ENCODE data around the gene TPSD1. TPM values are rescaled to one million over a fixed set of nuclear protein-coding genes. Genes with fewer than 3 reads are reported as not detected.

TPSD1 gene
- polyA plus RNA-seq, 1 experiment = not detected

DNA sequence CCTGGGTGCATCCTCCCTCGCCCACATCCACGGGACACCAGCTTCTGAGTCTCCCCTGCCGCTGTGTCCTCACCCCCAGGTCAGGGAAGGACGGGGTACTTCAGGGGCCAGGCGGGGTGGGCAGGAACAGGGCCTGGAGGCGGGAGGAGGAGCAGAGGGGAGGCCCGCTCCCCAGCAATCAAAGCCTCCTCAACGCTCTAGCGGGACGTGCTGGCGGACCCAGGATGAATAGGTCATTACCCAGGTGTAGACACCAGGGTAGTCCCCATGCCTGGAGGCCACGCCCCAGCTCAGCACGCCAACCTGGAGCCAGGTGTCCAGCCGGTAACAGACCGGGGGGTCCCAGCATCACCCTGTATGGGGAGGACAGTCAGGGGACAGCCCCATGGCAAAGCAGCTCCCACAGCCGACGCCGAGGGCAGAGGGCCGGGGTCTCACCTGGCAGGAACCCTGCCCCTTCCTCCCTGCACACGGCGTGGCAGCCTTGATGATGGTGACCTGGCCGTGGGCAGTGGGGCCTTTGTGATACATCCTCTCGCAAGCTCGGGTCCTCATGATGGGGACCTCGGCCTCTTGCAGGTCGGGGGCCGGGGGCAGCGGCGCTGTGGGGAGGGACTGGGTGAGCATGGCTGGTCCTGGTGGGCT, 24.2 kb downstream of the TPSD1 start:
- Histone ChIP-seq H3K36me3 (ENCODE audit: control insufficient read depth, insufficient read depth, low read length) (no peaks in the 10 kb centered on the region), H3K27me3 (ENCODE audit: control insufficient read depth, insufficient read depth, low read length) (peaks cover 3% of the 10 kb centered on the region), H3K4me3 (ENCODE audit: low read depth, low read length) (no peak overlapping the region)
- CTCF ChIA-PET = interaction anchor here (1.0 kb wide), 1 partner anchor 20 kb away, joined by 3 read pairs; no protein-coding TSS in a partner anchor
- POLR2A ChIA-PET = no interaction called here
- TF ChIP-seq, protein P1, sequence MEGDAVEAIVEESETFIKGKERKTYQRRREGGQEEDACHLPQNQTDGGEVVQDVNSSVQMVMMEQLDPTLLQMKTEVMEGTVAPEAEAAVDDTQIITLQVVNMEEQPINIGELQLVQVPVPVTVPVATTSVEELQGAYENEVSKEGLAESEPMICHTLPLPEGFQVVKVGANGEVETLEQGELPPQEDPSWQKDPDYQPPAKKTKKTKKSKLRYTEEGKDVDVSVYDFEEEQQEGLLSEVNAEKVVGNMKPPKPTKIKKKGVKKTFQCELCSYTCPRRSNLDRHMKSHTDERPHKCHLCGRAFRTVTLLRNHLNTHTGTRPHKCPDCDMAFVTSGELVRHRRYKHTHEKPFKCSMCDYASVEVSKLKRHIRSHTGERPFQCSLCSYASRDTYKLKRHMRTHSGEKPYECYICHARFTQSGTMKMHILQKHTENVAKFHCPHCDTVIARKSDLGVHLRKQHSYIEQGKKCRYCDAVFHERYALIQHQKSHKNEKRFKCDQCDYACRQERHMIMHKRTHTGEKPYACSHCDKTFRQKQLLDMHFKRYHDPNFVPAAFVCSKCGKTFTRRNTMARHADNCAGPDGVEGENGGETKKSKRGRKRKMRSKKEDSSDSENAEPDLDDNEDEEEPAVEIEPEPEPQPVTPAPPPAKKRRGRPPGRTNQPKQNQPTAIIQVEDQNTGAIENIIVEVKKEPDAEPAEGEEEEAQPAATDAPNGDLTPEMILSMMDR (IDR thresholded peaks at IDR 0.05; ENCODE audit: insufficient read depth, low read depth, low read length) = no peak
- no peak for DNase-seq (ENCODE audit: low read depth)

GRCh38 chr16:1280783-1281182, 24.9 kb downstream of the TPSD1 start:
- POLR2A ChIA-PET = no interaction called here

GRCh38 chr16:1281517-1281916, 25.6 kb downstream of the TPSD1 start:
- Histone ChIP-seq H3K27me3 (ENCODE audit: control insufficient read depth, insufficient read depth, low read length) (peaks cover 3% of the 10 kb centered on the region), H3K36me3 (ENCODE audit: control insufficient read depth, insufficient read depth, low read length) (no peaks in the 10 kb centered on the region), H3K4me3 (ENCODE audit: low read depth, low read length) (no peak overlapping the region)
- no peak for DNase-seq (ENCODE audit: low read depth)
- POLR2A ChIA-PET = no interaction called here
- TF ChIP-seq, protein P1 (IDR thresholded peaks at IDR 0.05; ENCODE audit: insufficient read depth, low read depth, low read length) = no peak
- CTCF ChIA-PET = no interaction called here

More at GRCh38 chr16:1280783-1281182, 24.9 kb downstream of the TPSD1 start:
- H3K27me3 ChIP-seq (ENCODE audit: control insufficient read depth, insufficient read depth, low read length) = peaks cover 3% of the 10 kb centered on the region
- TF ChIP-seq, protein P1 (IDR thresholded peaks at IDR 0.05; ENCODE audit: insufficient read depth, low read depth, low read length) = no peak
- H3K36me3 ChIP-seq (ENCODE audit: control insufficient read depth, insufficient read depth, low read length) = no peaks in the 10 kb centered on the region
- no peak for DNase-seq (ENCODE audit: low read depth)
- H3K4me3 ChIP-seq (ENCODE audit: low read depth, low read length) = no peak overlapping the region
- CTCF ChIA-PET = interaction anchor here (1.0 kb wide), 1 partner anchor 19 kb away, joined by 3 read pairs; no protein-coding TSS in a partner anchor

GRCh38 chr16:1282324-1282973, 26.6 kb downstream of the TPSD1 start:
- TF ChIP-seq, protein P1 (IDR thresholded peaks at IDR 0.05; ENCODE audit: insufficient read depth, low read depth, low read length) = no peak
- CTCF ChIA-PET = no interaction called here
- no peak overlapping the region for H3K4me3 ChIP-seq (ENCODE audit: low read depth, low read length)
- DNase-seq (ENCODE audit: low read depth) = no peak
- H3K36me3 ChIP-seq (ENCODE audit: control insufficient read depth, insufficient read depth, low read length) = no peaks in the 10 kb centered on the region
- peaks cover 3% of the 10 kb centered on the region for H3K27me3 ChIP-seq (ENCODE audit: control insufficient read depth, insufficient read depth, low read length)
- POLR2A ChIA-PET = no interaction called here

DNA sequence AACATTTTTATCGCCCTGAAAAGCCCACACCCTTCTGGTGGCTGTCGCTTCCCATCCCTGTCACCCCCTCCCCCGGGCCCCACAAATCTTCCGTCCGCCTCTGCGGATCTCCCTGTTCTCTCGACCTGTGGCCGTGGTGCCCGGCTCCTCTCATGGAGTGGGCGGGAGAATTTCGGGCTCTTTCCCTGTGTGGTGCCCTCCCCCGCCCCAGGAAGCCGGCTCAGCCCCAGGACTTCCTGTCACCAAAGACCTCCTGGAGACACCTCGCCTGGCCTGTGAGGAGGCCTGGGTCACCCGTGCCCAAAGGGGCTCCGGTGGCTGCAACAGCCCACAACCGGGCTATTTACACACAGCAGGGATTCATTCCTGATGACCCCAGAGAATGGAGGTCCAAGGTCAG, 27.4 kb downstream of the TPSD1 start:
- Histone ChIP-seq H3K4me3 (ENCODE audit: low read depth, low read length) (no peak overlapping the region), H3K36me3 (ENCODE audit: control insufficient read depth, insufficient read depth, low read length) (no peaks in the 10 kb centered on the region), H3K27me3 (ENCODE audit: control insufficient read depth, insufficient read depth, low read length) (peaks cover 8% of the 10 kb centered on the region)
- POLR2A ChIA-PET = no interaction called here
- TF ChIP-seq, protein P1 (IDR thresholded peaks at IDR 0.05; ENCODE audit: insufficient read depth, low read depth, low read length) = no peak
- CTCF ChIA-PET = no interaction called here
- no peak for DNase-seq (ENCODE audit: low read depth)
